IPS DF 6.9 (cell line): ENCODE measurements around the gene HMCES.
A peak's percentile ranks its signal among the peaks of the same experiment; 100 is the strongest.
"Not testable (repeated sequence)": the region's sequence is repeated elsewhere in the genome, so short reads cannot be mapped to it uniquely, and the experiment has no call there.

Experiments used
- DNase-seq: peaks from one replicate; pipeline ENCODE4 v3.0.0-alpha.2; 2013; ENCODE audit warnings: low read depth, low spot score
- H3K27ac ChIP-seq: one replicate; pipeline ENCODE4 v1.5.1; 2013; ENCODE audit warnings: low read length, control low read depth
- H3K27me3 ChIP-seq: 2 replicates; pipeline ENCODE4 v1.6.1; 2013; ENCODE audit warnings: mild to moderate bottlenecking, low read length; ENCODE audit not compliant: control insufficient read depth, insufficient read depth
- H3K36me3 ChIP-seq: 2 replicates; pipeline ENCODE4 v1.6.1; 2013; ENCODE audit warnings: low read length; ENCODE audit not compliant: control insufficient read depth, insufficient read depth
- H3K4me1 ChIP-seq: 2 replicates; pipeline ENCODE4 v1.6.1; 2013; ENCODE audit warnings: low read length; ENCODE audit not compliant: control insufficient read depth, insufficient read depth
- H3K4me3 ChIP-seq: 2 replicates; pipeline ENCODE4 v1.5.1; 2013; ENCODE audit warnings: mild to moderate bottlenecking, low read length
- H3K9me3 ChIP-seq: 2 replicates; pipeline ENCODE4 v1.6.1; 2013; ENCODE audit warnings: low read length, inconsistent platforms; ENCODE audit not compliant: control insufficient read depth, insufficient read depth
- WGBS: extraction: QIAGEN DNeasy Blood & Tissue Kit; methylation state at CpG from one replicate; pipeline ENCODE4 v1.1.7; 2013; ENCODE audit warnings: mixed read lengths, missing lambda C conversion rate; ENCODE audit not compliant: insufficient read length, insufficient coverage; 5-methylcytosine and 5-hydroxymethylcytosine counted together

HMCES gene

DNA sequence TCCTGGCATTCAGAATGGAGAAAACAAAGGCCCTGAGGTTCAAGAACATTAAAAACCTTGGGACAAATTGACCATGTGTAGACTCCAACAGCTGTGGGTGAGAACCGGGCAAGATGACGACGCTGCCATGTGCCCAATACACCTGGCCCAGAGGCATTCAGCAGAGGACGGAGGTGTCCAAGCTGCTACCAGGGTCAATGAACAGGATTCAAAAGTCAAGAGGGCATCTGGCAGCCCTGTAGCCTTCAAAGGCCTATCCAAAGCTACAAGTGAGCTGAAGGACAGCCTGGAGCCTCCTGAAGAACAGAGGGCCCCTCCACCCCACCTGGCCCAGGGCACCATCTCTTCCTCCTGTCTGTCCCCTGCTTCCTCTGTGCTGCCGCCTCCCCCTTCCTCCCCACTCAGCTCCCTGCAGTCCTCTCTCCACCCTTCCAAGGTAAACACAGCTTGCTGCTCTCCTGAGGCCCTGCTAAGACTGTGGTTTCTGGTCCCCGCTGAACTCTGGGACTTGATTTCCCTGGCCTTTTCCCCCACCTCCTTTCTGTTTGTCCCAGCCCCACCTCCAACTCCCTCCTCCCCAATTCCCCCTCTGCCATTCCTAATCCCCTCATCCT lies 57.5 kb downstream of the HMCES start:
- H3K36me3 ChIP-seq, result no peaks in the 10 kb centered on the region
- no peaks in the 10 kb centered on the region for H3K9me3 ChIP-seq
- H3K27me3 ChIP-seq, result no peaks in the 10 kb centered on the region
- no peak overlapping the region for H3K4me3 ChIP-seq
- WGBS, result no CpG with 5 or more reads among the region's 6 CpGs
- H3K27ac ChIP-seq, result no peak overlapping the region
- DNase-seq, result no peak
- no peaks in the 10 kb centered on the region for H3K4me1 ChIP-seq

DNA sequence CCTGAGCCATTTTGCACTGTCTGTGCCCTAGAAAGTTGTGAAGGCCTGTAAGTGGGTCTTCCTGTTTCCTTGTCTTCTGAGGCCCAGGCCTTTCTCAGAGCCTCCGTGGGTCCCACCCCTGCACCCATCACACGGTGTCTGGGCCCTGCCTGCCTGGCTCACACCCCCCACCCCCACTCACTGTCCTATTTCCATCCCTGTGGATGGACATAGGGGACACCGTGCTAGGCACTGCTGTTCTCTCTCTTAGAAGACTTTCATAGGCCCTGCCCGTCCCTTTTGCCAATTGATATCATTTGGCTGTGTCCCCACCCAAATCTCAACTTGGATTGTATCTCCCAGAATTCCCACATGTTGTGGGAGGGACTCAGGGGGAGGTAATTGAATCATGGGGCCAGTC lies 59.0 kb downstream of the HMCES start:
- H3K4me3 ChIP-seq, H3K9me3 ChIP-seq, H3K36me3 ChIP-seq, DNase-seq, H3K4me1 ChIP-seq, H3K27me3 ChIP-seq, H3K27ac ChIP-seq: not testable (repeated sequence)
- no CpG with 5 or more reads among the region's 4 CpGs for WGBS

DNA sequence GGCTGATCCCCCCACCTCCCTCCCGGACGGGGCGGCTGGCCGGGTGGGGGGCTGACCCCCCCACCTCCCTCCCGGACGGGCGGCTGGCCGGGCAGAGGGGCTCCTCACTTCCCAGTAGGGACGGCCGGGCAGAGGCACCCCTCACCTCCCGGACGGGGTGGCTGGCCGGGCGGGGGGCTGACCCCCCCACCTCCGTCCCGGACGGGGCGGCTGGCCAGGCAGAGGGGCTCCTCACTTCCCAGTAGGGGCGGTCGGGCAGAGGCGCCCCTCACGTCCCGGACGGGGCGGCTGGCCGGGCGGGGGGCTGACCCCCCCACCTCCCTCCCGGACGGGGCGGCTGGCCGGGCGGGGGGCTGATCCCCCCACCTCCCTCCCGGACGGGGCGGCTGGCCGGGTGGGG lies 60.5 kb downstream of the HMCES start:
- DNase-seq, H3K27ac ChIP-seq, H3K36me3 ChIP-seq, H3K27me3 ChIP-seq, H3K4me3 ChIP-seq, H3K9me3 ChIP-seq, H3K4me1 ChIP-seq: not testable (repeated sequence)
- no CpG with 5 or more reads among the region's 36 CpGs for WGBS

DNA sequence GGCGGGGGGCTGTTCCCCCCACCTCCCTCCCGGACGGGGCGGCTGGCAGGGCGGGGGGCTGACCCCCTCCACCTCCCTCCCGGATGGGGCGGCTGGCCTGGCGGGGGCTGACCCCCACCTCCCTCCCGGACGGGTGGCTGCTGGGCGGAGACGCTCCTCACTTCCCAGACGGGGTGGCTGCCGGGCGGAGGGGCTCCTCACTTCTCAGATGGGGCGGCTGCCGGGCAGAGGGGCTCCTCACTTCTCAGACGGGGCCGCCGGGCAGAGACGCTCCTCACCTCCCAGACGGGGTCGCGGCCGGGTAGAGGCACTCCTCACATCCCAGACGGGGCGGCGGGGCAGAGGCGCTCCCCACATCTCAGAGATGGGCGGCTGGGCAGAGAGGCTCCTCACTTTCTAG lies 61.2 kb downstream of the HMCES start:
- not testable (repeated sequence) for H3K4me3 ChIP-seq, H3K36me3 ChIP-seq, H3K27ac ChIP-seq, H3K4me1 ChIP-seq, DNase-seq, H3K9me3 ChIP-seq, H3K27me3 ChIP-seq
- no CpG with 5 or more reads among the region's 30 CpGs for WGBS

DNA sequence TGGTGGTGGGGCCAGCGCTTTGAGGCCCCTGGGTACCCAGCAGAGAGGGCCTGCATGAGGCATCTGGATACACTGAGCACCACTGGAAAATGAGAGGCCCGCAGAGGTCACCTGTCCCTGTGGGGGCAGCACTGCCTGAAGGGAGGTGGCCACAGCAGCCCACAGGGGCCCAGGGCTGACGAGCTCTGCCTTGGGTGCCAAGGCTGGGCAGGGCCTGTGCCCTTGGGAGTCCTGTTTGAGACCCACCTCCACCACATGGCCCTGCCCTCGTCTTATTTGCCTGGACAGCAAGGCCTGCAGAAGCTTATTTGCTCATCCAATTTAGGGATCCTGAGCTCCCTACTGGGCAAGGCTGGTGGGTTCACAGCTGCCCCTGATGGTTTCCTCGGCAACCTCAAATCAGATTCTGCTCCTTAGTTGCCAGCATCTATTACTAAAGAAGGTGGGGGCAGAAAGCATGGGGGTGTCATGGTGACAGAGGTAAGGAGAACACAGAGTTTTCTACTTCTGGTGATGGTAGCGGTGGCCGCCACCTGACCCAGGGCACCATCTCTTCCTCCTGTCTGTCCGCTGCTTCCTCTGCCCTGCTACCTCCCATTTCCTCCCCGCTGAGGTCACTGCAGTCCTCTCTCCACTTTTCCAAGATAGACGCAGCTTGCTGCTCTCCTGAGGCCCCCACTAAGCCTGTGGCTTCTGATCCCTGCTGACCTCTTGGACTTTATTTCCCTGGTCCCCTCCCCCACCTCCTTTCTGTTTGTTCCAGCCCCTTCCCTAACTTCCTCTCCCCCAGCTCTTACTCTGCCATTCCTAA lies 62.9 kb downstream of the HMCES start:
- WGBS, result no CpG with 5 or more reads among the region's 10 CpGs
- Histone ChIP-seq H3K36me3 (no peaks in the 10 kb centered on the region), H3K27ac (no peak overlapping the region), H3K4me3 (no peak overlapping the region), H3K4me1 (no peaks in the 10 kb centered on the region), H3K27me3 (no peaks in the 10 kb centered on the region), H3K9me3 (no peaks in the 10 kb centered on the region)
- DNase-seq, result no peak

DNA sequence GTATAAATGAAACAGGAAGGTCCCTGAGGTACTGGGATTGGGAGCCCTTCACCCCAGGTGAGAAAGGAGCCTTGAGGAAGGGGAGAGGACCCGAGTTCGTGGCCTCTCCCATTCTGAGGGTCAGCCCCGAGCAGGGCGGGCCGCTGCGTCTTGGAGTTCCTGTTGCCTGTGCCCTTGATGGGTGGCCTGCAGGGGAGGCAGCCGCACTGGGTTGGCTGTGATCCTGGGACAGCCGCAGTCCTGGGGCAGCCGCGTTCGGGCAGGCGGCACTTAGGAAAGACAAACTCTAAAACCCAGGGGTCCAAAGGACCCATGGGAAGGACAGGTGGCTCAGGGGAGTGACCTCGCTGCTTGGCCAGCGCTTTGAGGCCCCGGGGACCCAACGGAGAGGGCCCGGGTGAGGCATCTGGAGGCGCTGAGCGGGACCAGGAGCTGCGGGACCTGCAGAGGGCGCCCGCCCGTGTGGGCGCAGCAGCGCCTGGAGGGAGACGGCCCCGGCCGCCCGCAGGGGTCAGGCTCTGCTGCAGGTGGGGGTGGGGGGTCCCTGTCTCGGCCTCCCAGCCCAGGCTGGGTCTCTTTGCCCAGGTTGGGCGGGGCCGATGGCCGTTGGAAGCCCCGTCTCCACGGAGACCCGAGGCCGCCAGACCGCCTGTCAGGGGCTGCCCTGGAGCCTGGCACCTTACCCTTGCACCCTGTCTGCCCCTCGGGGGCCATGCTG lies 65.1 kb downstream of the HMCES start:
- Histone ChIP-seq H3K4me1 (no peaks in the 10 kb centered on the region), H3K27ac (no peak overlapping the region), H3K36me3 (no peaks in the 10 kb centered on the region), H3K27me3 (no peaks in the 10 kb centered on the region), H3K4me3 (peak overlapping the region; percentile 41), H3K9me3 (no peaks in the 10 kb centered on the region)
- no CpG with 5 or more reads among the region's 39 CpGs for WGBS
- peak; percentile 39 for DNase-seq

DNA sequence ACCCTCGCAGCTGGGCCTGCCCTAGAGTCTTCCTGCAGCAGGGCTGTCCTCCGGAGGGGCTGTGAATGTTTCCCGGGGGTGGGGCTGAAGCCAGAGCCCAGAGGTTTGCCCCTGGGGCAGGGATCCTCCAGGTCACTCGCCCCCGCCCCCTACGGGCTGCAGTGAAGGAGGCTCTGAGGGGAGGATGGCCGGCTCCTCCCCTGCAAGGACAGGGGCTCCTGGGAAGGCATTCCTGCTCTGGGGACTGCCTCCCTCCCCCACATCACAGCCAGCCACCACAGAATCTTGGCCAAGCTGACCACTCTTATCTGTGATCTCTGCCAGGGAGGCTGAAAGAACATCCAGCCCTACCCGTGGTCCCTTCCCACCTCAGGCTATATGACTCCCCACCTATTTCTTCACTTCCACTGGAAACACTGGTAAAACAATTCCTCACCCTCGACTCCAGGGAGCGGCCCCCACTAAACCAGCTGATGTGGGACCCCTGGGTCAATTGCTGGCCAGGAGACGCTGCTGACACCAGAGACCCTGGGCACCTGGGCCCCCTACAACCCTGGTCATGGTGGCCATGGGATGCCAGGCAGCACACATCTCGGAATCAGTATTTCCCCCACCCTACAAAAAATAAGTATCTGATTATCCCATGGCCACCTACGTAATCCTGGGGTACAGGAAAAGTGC lies 66.0 kb downstream of the HMCES start:
- no peak overlapping the region for H3K27ac ChIP-seq
- no peaks in the 10 kb centered on the region for H3K9me3 ChIP-seq
- peak; percentile 39 for DNase-seq
- H3K4me1 ChIP-seq, result no peaks in the 10 kb centered on the region
- H3K27me3 ChIP-seq, result no peaks in the 10 kb centered on the region
- peak overlapping the region; percentile 41; the same call in 1 of the 2 replicates for H3K4me3 ChIP-seq
- no peaks in the 10 kb centered on the region for H3K36me3 ChIP-seq
- no CpG with 5 or more reads among the region's 13 CpGs for WGBS

DNA sequence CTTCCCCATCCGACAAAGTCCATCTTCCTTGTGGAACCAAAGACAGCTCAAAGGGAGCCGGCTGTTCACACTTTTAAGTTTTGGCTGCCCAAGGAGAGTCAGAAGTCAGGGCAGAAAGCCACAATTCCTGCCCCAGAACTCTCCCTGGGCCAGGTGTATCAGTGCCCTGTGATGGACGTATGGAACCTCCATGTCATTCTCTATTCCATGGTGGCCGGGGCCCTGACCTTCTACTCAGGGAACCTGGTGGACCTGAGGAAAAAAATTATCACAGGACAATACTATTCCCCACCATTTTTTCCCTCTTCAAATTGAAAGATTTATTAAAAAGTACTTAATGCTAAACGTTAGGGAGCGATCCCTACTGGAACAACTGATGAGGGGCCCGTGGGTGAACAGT lies 66.6 kb downstream of the HMCES start:
- no peak overlapping the region for H3K4me3 ChIP-seq
- no peaks in the 10 kb centered on the region for H3K9me3 ChIP-seq
- DNase-seq, result no peak
- no peaks in the 10 kb centered on the region for H3K27me3 ChIP-seq
- no peaks in the 10 kb centered on the region for H3K36me3 ChIP-seq
- H3K27ac ChIP-seq, result no peak overlapping the region
- WGBS, result no CpG with 5 or more reads among the region's 7 CpGs
- no peaks in the 10 kb centered on the region for H3K4me1 ChIP-seq

DNA sequence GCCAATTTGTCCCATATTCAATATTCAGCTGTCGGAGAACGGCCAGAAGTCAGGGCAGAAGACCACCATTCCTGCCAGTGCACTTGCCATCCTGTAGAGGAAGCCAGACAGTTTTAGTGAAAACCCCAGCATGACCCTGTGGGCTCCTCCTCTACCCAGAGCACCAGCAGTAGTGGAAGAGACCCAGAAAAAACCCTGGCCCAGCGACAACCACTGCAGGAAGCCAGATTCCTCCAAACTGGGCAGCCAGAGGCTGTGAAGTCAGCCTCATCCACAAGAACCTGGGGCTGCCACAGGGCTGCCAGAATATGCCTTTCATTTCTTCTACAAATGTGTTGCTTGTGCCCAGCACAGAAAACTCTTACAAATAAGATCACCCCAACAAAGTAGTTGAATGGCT lies 67.3 kb downstream of the HMCES start:
- H3K27me3 ChIP-seq, result no peaks in the 10 kb centered on the region
- H3K36me3 ChIP-seq, result no peaks in the 10 kb centered on the region
- H3K4me1 ChIP-seq, result no peaks in the 10 kb centered on the region
- no CpG with 5 or more reads among the region's 3 CpGs for WGBS
- no peak overlapping the region for H3K27ac ChIP-seq
- H3K4me3 ChIP-seq, result no peak overlapping the region
- H3K9me3 ChIP-seq, result no peaks in the 10 kb centered on the region
- DNase-seq, result no peak

DNA sequence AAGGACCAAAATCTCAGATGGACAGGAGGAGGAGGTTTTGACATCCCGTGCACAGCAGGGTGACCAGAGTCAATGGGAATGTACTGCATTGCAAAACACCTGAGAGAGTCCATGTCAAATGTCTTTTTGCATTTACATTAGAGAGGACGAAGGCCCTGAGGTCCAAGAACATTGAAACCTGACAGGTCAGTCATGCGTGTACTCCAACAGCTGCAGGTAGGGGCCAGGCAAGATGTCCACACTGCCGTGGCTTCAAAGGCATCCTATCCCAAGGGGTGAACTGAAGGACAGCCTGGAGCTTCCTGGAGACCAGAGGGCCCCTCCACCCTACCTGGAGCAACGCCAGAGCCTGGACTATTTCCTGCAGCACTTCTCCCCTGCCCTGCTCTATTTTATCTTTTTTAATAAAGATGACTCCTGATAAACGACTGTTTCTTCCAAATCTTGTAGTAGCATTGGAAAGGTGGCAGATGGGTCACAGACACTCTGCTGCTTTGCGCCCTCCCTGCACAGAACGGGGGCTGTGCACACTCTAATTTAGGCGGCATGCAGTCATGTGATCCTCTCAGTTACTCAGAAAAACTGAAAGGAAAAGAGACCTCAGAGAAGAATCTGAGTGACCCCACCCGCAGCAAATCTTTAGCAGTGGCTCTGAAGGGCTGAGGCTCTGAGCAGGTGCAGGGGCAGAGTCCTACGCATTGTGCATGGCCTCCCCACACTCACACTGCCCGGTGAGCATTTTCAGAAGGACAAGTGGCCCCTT lies 68.2 kb downstream of the HMCES start:
- Histone ChIP-seq H3K9me3 (no peaks in the 10 kb centered on the region), H3K36me3 (no peaks in the 10 kb centered on the region), H3K27me3 (no peaks in the 10 kb centered on the region), H3K27ac (no peak overlapping the region), H3K4me1 (no peaks in the 10 kb centered on the region), H3K4me3 (no peak overlapping the region)
- DNase-seq, result no peak
- no CpG with 5 or more reads among the region's 12 CpGs for WGBS
